ENCODE data around the gene IFIT5.
"Not testable (repeated sequence)": the region's sequence is repeated elsewhere in the genome, so short reads cannot be mapped to it uniquely, and the experiment has no call there.

The IFIT5 gene

DNA sequence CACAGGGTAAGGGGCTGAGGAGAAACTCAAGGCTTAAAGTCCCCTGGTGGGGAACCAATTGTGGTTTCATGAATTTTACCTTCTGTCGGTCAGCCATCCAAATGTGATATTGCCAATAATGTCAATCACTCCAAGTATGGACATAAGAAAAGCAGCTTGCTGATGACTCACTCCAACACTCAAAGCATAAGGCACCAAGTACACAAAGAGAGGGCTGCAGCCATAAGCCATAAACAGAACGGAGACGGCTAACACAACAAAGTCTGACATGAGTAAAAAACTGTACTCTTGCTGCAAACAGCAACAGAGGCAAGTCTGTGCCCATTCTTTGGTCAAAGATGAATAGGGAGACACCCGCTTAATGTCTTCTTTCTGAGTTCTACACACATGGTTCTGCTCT is 24.2 kb downstream of the IFIT5 start:
- Histone ChIP-seq H2BK120ac (ENCODE audit: insufficient read depth, low read length, poor library complexity) (no peak overlapping the region), H3K4me3 (ENCODE audit: low read depth, low read length) (no peak overlapping the region), H3K36me3 (ENCODE audit: control insufficient read depth in 1 of 2, insufficient read depth in 2 of 2, low read length in 2 of 2) (no peaks in the 10 kb centered on the region), H3K9me3 (ENCODE audit: insufficient read depth, low read depth, low read length) (no peaks in the 10 kb centered on the region), H3K79me1 (ENCODE audit: low read length) (no peaks in the 10 kb centered on the region), H3K79me2 (ENCODE audit: control insufficient read depth, insufficient read depth, low read length, poor library complexity) (no peaks in the 10 kb centered on the region), H3K27ac (ENCODE audit: low read depth, low read length) (no peak overlapping the region), H2AFZ (ENCODE audit: insufficient read depth, low read length, poor library complexity) (no peak overlapping the region), H3K14ac (ENCODE audit: low read length) (no peak overlapping the region), H3K4ac (ENCODE audit: low read depth, low read length) (no peak overlapping the region), H3K18ac (ENCODE audit: low read length) (no peak overlapping the region), H3K23ac (ENCODE audit: low read length) (no peak overlapping the region), H4K8ac (ENCODE audit: low read depth, low read length) (no peak overlapping the region), H3K27me3 (ENCODE audit: insufficient read depth, low read length) (no peaks in the 10 kb centered on the region), H3K4me1 (ENCODE audit: control insufficient read depth in 1 of 2, insufficient read depth in 2 of 2, low read length in 2 of 2) (no peaks in the 10 kb centered on the region), H3K9ac (ENCODE audit: low read length) (no peak overlapping the region), H4K12ac (ENCODE audit: low read depth, low read length) (no peak overlapping the region), H3K4me2 (ENCODE audit: low read length) (no peak overlapping the region), H2AK5ac (ENCODE audit: low read length) (no peak overlapping the region), H4K91ac (ENCODE audit: low read depth, low read length) (no peak overlapping the region), H2BK5ac (ENCODE audit: low read depth, low read length, poor library complexity) (no peak overlapping the region), H2BK12ac (ENCODE audit: low read length) (no peak overlapping the region)
- WGBS (ENCODE audit: extremely low coverage, insufficient coverage, insufficient read length) = no CpG with 5 or more reads among the region's 4 CpGs
- DNase-seq = no peak

DNA sequence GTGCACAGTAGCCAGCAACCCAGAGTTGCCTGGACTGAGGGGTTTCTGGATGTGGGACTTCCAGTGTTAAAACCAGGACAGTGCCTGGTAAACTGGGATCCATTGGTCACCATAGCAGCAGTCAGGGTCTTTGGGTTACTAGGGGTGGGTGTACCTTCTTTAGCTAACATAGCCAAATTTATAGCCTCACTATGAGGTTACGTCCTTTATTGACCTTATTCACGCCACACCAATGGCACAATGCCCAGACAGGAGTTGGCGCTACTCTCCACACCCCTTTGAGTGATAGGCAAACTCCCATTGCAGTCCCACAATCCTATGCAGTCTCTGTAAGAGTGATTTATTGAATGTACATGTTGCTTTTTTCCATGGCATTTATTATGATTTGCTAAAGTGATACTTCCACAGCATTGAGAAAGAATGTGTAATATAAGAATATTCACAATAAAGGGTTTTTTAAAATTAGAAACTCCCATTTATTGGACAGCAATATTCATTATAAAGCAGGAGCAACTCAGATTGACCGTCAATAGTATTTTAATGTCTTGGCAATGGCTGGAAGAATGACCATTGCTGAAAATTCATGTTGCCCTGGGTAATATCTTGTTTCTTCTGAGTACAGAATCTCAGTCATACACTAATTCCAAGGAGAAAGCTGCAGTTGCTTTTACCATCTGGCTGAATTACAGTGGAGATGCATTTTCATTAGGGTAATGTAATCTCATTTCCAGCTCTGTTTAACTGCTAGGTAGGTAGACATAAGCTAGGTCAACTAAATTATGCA is 26.1 kb downstream of the IFIT5 start:
- Histone ChIP-seq H3K36me3 (ENCODE audit: control insufficient read depth in 1 of 2, insufficient read depth in 2 of 2, low read length in 2 of 2) (no peaks in the 10 kb centered on the region), H3K79me2 (ENCODE audit: control insufficient read depth, insufficient read depth, low read length, poor library complexity) (no peaks in the 10 kb centered on the region), H3K27ac (ENCODE audit: low read depth, low read length) (no peak overlapping the region), H3K9ac (ENCODE audit: low read length) (no peak overlapping the region), H3K4me3 (ENCODE audit: low read depth, low read length) (no peak overlapping the region), H4K91ac (ENCODE audit: low read depth, low read length) (no peak overlapping the region), H4K12ac (ENCODE audit: low read depth, low read length) (no peak overlapping the region), H3K79me1 (ENCODE audit: low read length) (no peaks in the 10 kb centered on the region), H3K4ac (ENCODE audit: low read depth, low read length) (no peak overlapping the region), H2AFZ (ENCODE audit: insufficient read depth, low read length, poor library complexity) (no peak overlapping the region), H2BK120ac (ENCODE audit: insufficient read depth, low read length, poor library complexity) (no peak overlapping the region), H2AK5ac (ENCODE audit: low read length) (no peak overlapping the region), H3K14ac (ENCODE audit: low read length) (no peak overlapping the region), H4K8ac (ENCODE audit: low read depth, low read length) (no peak overlapping the region), H3K4me1 (ENCODE audit: control insufficient read depth in 1 of 2, insufficient read depth in 2 of 2, low read length in 2 of 2) (no peaks in the 10 kb centered on the region), H3K4me2 (ENCODE audit: low read length) (no peak overlapping the region), H3K9me3 (ENCODE audit: insufficient read depth, low read depth, low read length) (peaks cover 6% of the 10 kb centered on the region), H3K23ac (ENCODE audit: low read length) (no peak overlapping the region), H3K27me3 (ENCODE audit: insufficient read depth, low read length) (no peaks in the 10 kb centered on the region), H2BK12ac (ENCODE audit: low read length) (no peak overlapping the region), H3K18ac (ENCODE audit: low read length) (no peak overlapping the region), H2BK5ac (ENCODE audit: low read depth, low read length, poor library complexity) (no peak overlapping the region)
- DNase-seq = no peak
- WGBS (ENCODE audit: extremely low coverage, insufficient coverage, insufficient read length) = no CpG with 5 or more reads among the region's 4 CpGs

DNA sequence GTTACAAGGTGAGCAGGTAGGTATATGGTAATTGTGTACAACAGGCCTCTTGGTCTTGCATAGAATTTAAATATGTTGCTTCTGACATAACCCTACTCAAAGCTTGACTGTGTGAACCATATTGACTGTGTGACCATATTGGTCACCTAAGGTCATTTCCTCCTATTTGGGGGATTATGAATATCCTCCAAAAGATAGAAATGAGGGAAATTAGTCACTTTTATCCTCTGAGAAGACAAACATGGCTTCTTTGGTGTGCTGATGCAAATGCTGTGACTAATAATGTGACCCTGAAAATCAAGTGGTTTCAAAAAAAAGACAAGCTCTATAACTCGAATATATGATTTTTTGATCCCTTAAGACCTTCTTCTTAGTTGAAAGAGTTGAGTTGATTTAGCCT is 27.9 kb downstream of the IFIT5 start:
- Histone ChIP-seq H3K4me1 (ENCODE audit: control insufficient read depth in 1 of 2, insufficient read depth in 2 of 2, low read length in 2 of 2) (no peaks in the 10 kb centered on the region), H3K4ac (ENCODE audit: low read depth, low read length) (no peak overlapping the region), H3K23ac (ENCODE audit: low read length) (no peak overlapping the region), H4K91ac (ENCODE audit: low read depth, low read length) (no peak overlapping the region), H2BK120ac (ENCODE audit: insufficient read depth, low read length, poor library complexity) (no peak overlapping the region), H4K12ac (ENCODE audit: low read depth, low read length) (no peak overlapping the region), H3K9me3 (ENCODE audit: insufficient read depth, low read depth, low read length) (peaks cover 6% of the 10 kb centered on the region), H3K4me3 (ENCODE audit: low read depth, low read length) (no peak overlapping the region), H3K27me3 (ENCODE audit: insufficient read depth, low read length) (no peaks in the 10 kb centered on the region), H3K36me3 (ENCODE audit: control insufficient read depth in 1 of 2, insufficient read depth in 2 of 2, low read length in 2 of 2) (no peaks in the 10 kb centered on the region), H4K8ac (ENCODE audit: low read depth, low read length) (no peak overlapping the region), H3K18ac (ENCODE audit: low read length) (no peak overlapping the region), H3K79me1 (ENCODE audit: low read length) (no peaks in the 10 kb centered on the region), H2AK5ac (ENCODE audit: low read length) (no peak overlapping the region), H3K79me2 (ENCODE audit: control insufficient read depth, insufficient read depth, low read length, poor library complexity) (no peaks in the 10 kb centered on the region), H2AFZ (ENCODE audit: insufficient read depth, low read length, poor library complexity) (no peak overlapping the region), H3K27ac (ENCODE audit: low read depth, low read length) (no peak overlapping the region), H3K4me2 (ENCODE audit: low read length) (no peak overlapping the region), H2BK12ac (ENCODE audit: low read length) (no peak overlapping the region), H3K14ac (ENCODE audit: low read length) (no peak overlapping the region), H2BK5ac (ENCODE audit: low read depth, low read length, poor library complexity) (no peak overlapping the region), H3K9ac (ENCODE audit: low read length) (no peak overlapping the region)
- no peak for DNase-seq
- no CpG with 5 or more reads among the region's 1 CpG for WGBS (ENCODE audit: extremely low coverage, insufficient coverage, insufficient read length)

DNA sequence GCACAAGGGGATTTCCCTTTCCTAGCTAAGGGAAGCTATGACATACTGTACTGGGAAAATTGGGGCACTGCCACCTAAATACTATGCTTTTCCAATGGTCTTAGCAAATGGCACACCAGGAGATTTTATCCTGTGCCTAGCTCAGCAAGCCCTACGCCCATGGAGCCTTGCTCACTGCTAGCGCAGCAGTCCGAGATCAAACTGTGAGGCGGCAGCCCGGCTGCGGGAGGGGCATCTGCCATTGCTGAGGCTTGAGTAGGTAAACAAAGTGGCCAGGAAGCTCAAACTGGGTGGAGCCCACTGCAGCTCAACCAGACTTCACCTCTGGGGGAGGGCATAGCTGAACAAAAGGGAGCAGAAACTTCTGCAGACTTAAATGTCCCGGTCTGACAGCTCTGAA is 30.5 kb downstream of the IFIT5 start:
- H2AFZ ChIP-seq (ENCODE audit: insufficient read depth, low read length, poor library complexity); H3K27me3 ChIP-seq (ENCODE audit: insufficient read depth, low read length); H3K4ac ChIP-seq (ENCODE audit: low read depth, low read length); H3K79me2 ChIP-seq (ENCODE audit: control insufficient read depth, insufficient read depth, low read length, poor library complexity); H3K23ac ChIP-seq (ENCODE audit: low read length); DNase-seq; H3K79me1 ChIP-seq (ENCODE audit: low read length); H4K8ac ChIP-seq (ENCODE audit: low read depth, low read length); H3K4me1 ChIP-seq (ENCODE audit: control insufficient read depth in 1 of 2, insufficient read depth in 2 of 2, low read length in 2 of 2); H3K4me2 ChIP-seq (ENCODE audit: low read length); H4K91ac ChIP-seq (ENCODE audit: low read depth, low read length); H4K12ac ChIP-seq (ENCODE audit: low read depth, low read length); H3K36me3 ChIP-seq (ENCODE audit: control insufficient read depth in 1 of 2, insufficient read depth in 2 of 2, low read length in 2 of 2); H2BK12ac ChIP-seq (ENCODE audit: low read length); H2BK120ac ChIP-seq (ENCODE audit: insufficient read depth, low read length, poor library complexity); H3K27ac ChIP-seq (ENCODE audit: low read depth, low read length); H3K9ac ChIP-seq (ENCODE audit: low read length); H2BK5ac ChIP-seq (ENCODE audit: low read depth, low read length, poor library complexity); H2AK5ac ChIP-seq (ENCODE audit: low read length); H3K4me3 ChIP-seq (ENCODE audit: low read depth, low read length); H3K18ac ChIP-seq (ENCODE audit: low read length); H3K14ac ChIP-seq (ENCODE audit: low read length); H3K9me3 ChIP-seq (ENCODE audit: insufficient read depth, low read depth, low read length): not testable (repeated sequence)
- no CpG with 5 or more reads among the region's 7 CpGs for WGBS (ENCODE audit: extremely low coverage, insufficient coverage, insufficient read length)

All from trophoblast cell (in vitro differentiated cells and primary cell).